ENCODE measurements around the gene CTAGE6.
"Not testable (repeated sequence)": the region's sequence is repeated elsewhere in the genome, so short reads cannot be mapped to it uniquely, and the experiment has no call there.

Gene CTAGE6

GRCh38 chr7:143715543-143716193, 41.8 kb downstream of the CTAGE6 start:
- DNase-seq (ENCODE audit: low read depth in 2 of 2): not testable (repeated sequence)

- not testable (repeated sequence) for DNase-seq (ENCODE audit: low read depth in 2 of 2)
Observed at GRCh38 chr7:143714581-143715454, 42.7 kb downstream of the CTAGE6 start.

GRCh38 chr7:143712381-143712780, 45.1 kb downstream of the CTAGE6 start:
- not testable (repeated sequence) for DNase-seq (ENCODE audit: low read depth in 2 of 2)

DNA sequence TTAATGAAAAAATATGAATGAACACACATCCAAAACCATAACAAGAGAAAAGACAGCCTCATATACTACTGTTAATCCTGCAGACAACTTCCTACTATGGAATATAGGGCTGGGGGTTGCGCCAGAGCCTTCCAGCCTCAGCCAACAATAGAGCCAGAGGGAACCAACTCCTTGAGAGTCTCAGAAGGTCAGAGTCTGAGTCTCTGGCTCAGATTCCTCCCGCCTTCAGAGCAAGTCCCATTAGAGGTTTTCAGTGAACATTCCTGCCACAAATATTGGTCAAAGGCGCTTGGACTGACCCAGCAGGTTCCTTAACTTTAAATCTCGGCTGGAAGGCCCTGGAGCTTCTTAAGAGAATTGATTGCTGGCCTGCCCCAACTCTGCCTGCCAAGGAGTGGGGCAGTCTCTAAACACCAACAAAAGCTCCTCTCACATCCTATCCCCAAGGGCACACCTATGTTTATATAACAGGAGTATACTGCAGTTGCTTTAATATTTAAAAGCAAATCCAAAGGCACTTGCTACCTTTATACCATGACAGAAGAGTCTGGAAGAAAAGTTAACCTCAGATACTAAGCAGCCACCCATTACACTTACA, 45.7 kb downstream of the CTAGE6 start:
- not testable (repeated sequence) for DNase-seq (ENCODE audit: low read depth in 2 of 2)

DNA sequence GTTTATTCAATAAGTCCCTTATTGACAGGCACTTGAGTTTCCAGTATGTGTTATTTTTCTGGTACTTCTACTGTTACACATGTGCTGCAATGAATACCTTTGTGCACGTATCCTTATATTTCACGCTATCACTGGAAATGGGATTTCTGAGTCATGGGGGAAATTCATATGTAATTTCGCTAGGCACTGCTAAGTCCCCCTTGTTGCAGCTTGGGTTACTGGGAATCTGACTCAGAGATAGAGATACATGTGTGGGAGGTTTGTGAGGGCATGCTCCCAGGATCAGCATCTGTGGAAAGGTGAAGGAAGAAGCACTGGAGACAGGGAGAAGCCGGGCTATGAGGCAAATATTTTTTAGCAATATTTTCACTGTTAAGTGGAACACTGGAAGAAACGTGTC, 47.6 kb downstream of the CTAGE6 start:
- DNase-seq (ENCODE audit: low read depth in 2 of 2): not testable (repeated sequence)

All from stimulated activated CD4-positive, alpha-beta T cell treated with anti-CD3 and anti-CD28 coated beads, Interleukin-15, amount 100 ng/mL, for 48 hours (primary cell).